GM19438 (cell line): ENCODE data around the gene PCYT1A.

Experiments
- ATAC-seq: cut with Tn5 transposase; IDR thresholded peaks from one replicate; pipeline ENCODE4 v1.9.1; 2021; ENCODE audit warnings: low read depth; ENCODE audit not compliant: unreplicated experiment

PCYT1A gene

GRCh38 chr3:196240424-196240823, 47.1 kb downstream of the PCYT1A start:
- no peak for ATAC-seq

- no peak for ATAC-seq
Measured at GRCh38 chr3:196238612-196239560, 48.6 kb downstream of the PCYT1A start.

- no peak for ATAC-seq
Measured at GRCh38 chr3:196237203-196237602, 50.3 kb downstream of the PCYT1A start.

- ATAC-seq: no peak
Measured at GRCh38 chr3:196236223-196236622, 51.3 kb downstream of the PCYT1A start.

- ATAC-seq: no peak
Measured at GRCh38 chr3:196235452-196236122, 51.9 kb downstream of the PCYT1A start.

- ATAC-seq: no peak
Measured at GRCh38 chr3:196232882-196233251, 54.7 kb downstream of the PCYT1A start.

GRCh38 chr3:196232154-196232881, 55.2 kb downstream of the PCYT1A start:
- ATAC-seq: no peak

- no peak for ATAC-seq
Measured at GRCh38 chr3:196227629-196228493, 59.7 kb downstream of the PCYT1A start.

- ATAC-seq: no peak
Measured at GRCh38 chr3:196227121-196227561, 60.4 kb downstream of the PCYT1A start.

- no peak for ATAC-seq
Measured at GRCh38 chr3:196225763-196226364, 61.7 kb downstream of the PCYT1A start.

GRCh38 chr3:196225086-196225485, 62.4 kb downstream of the PCYT1A start:
- no peak for ATAC-seq

- no peak for ATAC-seq
Measured at GRCh38 chr3:196222876-196223595, 64.5 kb downstream of the PCYT1A start.

GRCh38 chr3:196220991-196221390, 66.5 kb downstream of the PCYT1A start:
- no peak for ATAC-seq

- no peak for ATAC-seq
Measured at GRCh38 chr3:196220587-196220986, 66.9 kb downstream of the PCYT1A start.

GRCh38 chr3:196219970-196220311, 67.6 kb downstream of the PCYT1A start:
- ATAC-seq: no peak

GRCh38 chr3:196219194-196219969, 68.1 kb downstream of the PCYT1A start:
- ATAC-seq: no peak

GRCh38 chr3:196218155-196218712, 69.3 kb downstream of the PCYT1A start:
- ATAC-seq: no peak
